ENCODE results near the gene TRPC4. TPM values are rescaled to one million over a fixed set of nuclear protein-coding genes. Genes with fewer than 3 reads are reported as not detected.

TRPC4 gene
- total RNA-seq, 1 experiment from 2014 or later, result 0.22 TPM

DNA sequence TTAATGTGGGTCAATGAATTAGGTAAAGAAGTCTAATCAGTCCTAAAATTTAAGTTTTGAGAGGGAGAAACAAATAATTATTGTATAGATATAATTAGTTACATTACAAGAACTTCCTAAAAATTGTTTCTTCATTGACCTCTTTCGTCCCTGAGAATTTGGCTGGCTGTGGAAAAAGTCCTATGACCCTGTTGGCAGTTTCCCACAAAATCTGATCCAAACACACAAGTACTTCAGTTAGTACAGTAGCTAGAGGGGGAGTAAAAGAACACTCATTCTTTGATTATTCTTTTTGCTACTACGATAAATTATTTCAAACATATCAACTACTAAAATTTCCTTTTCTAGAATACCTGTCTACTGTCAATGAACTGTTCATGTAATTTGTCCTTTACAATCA, 282.3 kb downstream of the TRPC4 start:
- Histone ChIP-seq H3K36me3 (ENCODE audit: low read depth, low read length) (no peaks in the 10 kb centered on the region), H3K27ac (ENCODE audit: low read length) (no peak overlapping the region), H2AFZ (ENCODE audit: low read length) (no peak overlapping the region), H3F3A (ENCODE audit: low read length, unreplicated experiment) (no peaks in the 10 kb centered on the region), H3K79me2 (ENCODE audit: low read length) (no peaks in the 10 kb centered on the region), H3K27me3 (ENCODE audit: low read length) (peaks cover 18% of the 10 kb centered on the region), H3K9me3 (ENCODE audit: low read length) (no peaks in the 10 kb centered on the region), H3K4me2 (ENCODE audit: low read length) (no peak overlapping the region), H3K9me2 (replicated peaks; ENCODE audit: low read length) (no peaks in the 10 kb centered on the region), H3K4me1 (ENCODE audit: insufficient read depth, low read length) (no peaks in the 10 kb centered on the region), H3K4me3 (ENCODE audit: low read length) (no peak overlapping the region), H4K20me1 (ENCODE audit: low read length) (no peaks in the 10 kb centered on the region), H3K9ac (ENCODE audit: low read length) (no peak overlapping the region)
- CTCF ChIA-PET, result no interaction called here
- DNase-seq (no peak), ATAC-seq (no peak)
- TF ChIP-seq, protein P1, sequence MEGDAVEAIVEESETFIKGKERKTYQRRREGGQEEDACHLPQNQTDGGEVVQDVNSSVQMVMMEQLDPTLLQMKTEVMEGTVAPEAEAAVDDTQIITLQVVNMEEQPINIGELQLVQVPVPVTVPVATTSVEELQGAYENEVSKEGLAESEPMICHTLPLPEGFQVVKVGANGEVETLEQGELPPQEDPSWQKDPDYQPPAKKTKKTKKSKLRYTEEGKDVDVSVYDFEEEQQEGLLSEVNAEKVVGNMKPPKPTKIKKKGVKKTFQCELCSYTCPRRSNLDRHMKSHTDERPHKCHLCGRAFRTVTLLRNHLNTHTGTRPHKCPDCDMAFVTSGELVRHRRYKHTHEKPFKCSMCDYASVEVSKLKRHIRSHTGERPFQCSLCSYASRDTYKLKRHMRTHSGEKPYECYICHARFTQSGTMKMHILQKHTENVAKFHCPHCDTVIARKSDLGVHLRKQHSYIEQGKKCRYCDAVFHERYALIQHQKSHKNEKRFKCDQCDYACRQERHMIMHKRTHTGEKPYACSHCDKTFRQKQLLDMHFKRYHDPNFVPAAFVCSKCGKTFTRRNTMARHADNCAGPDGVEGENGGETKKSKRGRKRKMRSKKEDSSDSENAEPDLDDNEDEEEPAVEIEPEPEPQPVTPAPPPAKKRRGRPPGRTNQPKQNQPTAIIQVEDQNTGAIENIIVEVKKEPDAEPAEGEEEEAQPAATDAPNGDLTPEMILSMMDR (conservative IDR thresholded peaks at IDR 0.05; ENCODE audit: low read depth, low read length), result no peak
- no peak for TF ChIP-seq EZH2phosphoT487 (IDR thresholded peaks at IDR 0.05; ENCODE audit: borderline replicate concordance, low read length)
- no peak for TF ChIP-seq EZH2 (IDR thresholded peaks at IDR 0.05; ENCODE audit: low read length, unreplicated experiment)
- BruUV-seq (replicated peaks), result no TSS peak
- intact Hi-C loops (cut with micrococcal nuclease), result no loop called here
- POLR2A ChIA-PET (ENCODE audit: unreplicated experiment), result no interaction called here
